H9 (cell line): ENCODE data around the gene HOXA7. TPM values are rescaled to one million over a fixed set of nuclear protein-coding genes. Genes with fewer than 3 reads are reported as not detected.

ENCODE experiments used
- DNase-seq: peaks from one replicate; pipeline ENCODE4 v3.0.0-alpha.2; 2017
- H2AFZ ChIP-seq: one replicate; pipeline ENCODE4 v1.6.1; 2013; ENCODE audit warnings: mild to moderate bottlenecking, low read length, control low read depth, moderate library complexity
- H2AK5ac ChIP-seq: 2 replicates; pipeline ENCODE4 v1.6.1; 2013; ENCODE audit warnings: low read length, control low read depth, mixed read lengths; ENCODE audit not compliant: insufficient read length
- H2BK120ac ChIP-seq: one replicate; pipeline ENCODE4 v1.6.1; 2013; ENCODE audit warnings: low read depth, mild to moderate bottlenecking, low read length, control low read depth, inconsistent platforms; ENCODE audit not compliant: poor library complexity, severe bottlenecking
- H2BK12ac ChIP-seq: 2 replicates; pipeline ENCODE4 v1.6.1; 2013; ENCODE audit warnings: low read length, control low read depth, mixed read lengths, low read depth; ENCODE audit not compliant: insufficient read length
- H2BK15ac ChIP-seq: 2 replicates; pipeline ENCODE4 v1.6.1; 2013; ENCODE audit warnings: low read depth, low read length, control low read depth
- H2BK20ac ChIP-seq: one replicate; pipeline ENCODE4 v1.6.1; 2013; ENCODE audit warnings: low read depth, mild to moderate bottlenecking, low read length, control low read depth, inconsistent platforms; ENCODE audit not compliant: poor library complexity, severe bottlenecking
- H2BK5ac ChIP-seq: 2 replicates; pipeline ENCODE4 v1.6.1; 2013; ENCODE audit warnings: low read length, control low read depth, mixed read lengths; ENCODE audit not compliant: insufficient read length
- H3K14ac ChIP-seq: 2 replicates; pipeline ENCODE4 v1.6.1; 2013; ENCODE audit warnings: low read length, control low read depth; ENCODE audit not compliant: insufficient read depth
- H3K18ac ChIP-seq: 2 replicates; pipeline ENCODE4 v1.6.1; 2013; ENCODE audit warnings: low read depth, mild to moderate bottlenecking, mixed read lengths, low read length, control low read depth; ENCODE audit not compliant: insufficient read length
- H3K23ac ChIP-seq: 2 replicates; pipeline ENCODE4 v1.6.1; 2013; ENCODE audit warnings: low read length, control low read depth, mixed read lengths, low read depth; ENCODE audit not compliant: insufficient read length
- H3K23me2 ChIP-seq: 2 replicates; pipeline ENCODE4 v1.6.1; 2013; ENCODE audit warnings: low read depth, mild to moderate bottlenecking, mixed read lengths, low read length, control low read depth; ENCODE audit not compliant: insufficient read length, poor library complexity, severe bottlenecking
- H3K27ac ChIP-seq: 2 replicates; pipeline ENCODE4 v1.5.1; 2013; ENCODE audit warnings: low read length, control low read depth, mixed read lengths, low read depth; ENCODE audit not compliant: insufficient read length
- H3K27me3 ChIP-seq: 2 replicates; pipeline ENCODE4 v1.6.1; 2013; ENCODE audit warnings: low read length, control low read depth, inconsistent platforms; ENCODE audit not compliant: insufficient read depth
- H3K4ac ChIP-seq: 2 replicates; pipeline ENCODE4 v1.6.1; 2013; ENCODE audit warnings: low read depth, mild to moderate bottlenecking, control low read depth, inconsistent platforms, low read length, moderate library complexity
- H3K4me1 ChIP-seq: 2 replicates; pipeline ENCODE4 v1.6.1; 2013; ENCODE audit warnings: low read length, control low read depth, inconsistent platforms; ENCODE audit not compliant: insufficient read depth
- H3K4me2 ChIP-seq: 2 replicates; pipeline ENCODE4 v1.6.1; 2013; ENCODE audit warnings: low read length, control low read depth, mixed read lengths; ENCODE audit not compliant: insufficient read length, insufficient read depth
- H3K56ac ChIP-seq: 2 replicates; pipeline ENCODE4 v1.6.1; 2013; ENCODE audit warnings: low read depth, mild to moderate bottlenecking, mixed read lengths, low read length, control low read depth; ENCODE audit not compliant: insufficient read length
- H3K79me1 ChIP-seq: 2 replicates; pipeline ENCODE4 v1.6.1; 2013; ENCODE audit warnings: low read depth, mild to moderate bottlenecking, moderate library complexity, low read length, control low read depth, inconsistent platforms; ENCODE audit not compliant: insufficient read depth, poor library complexity, severe bottlenecking
- H3K79me2 ChIP-seq: 2 replicates; pipeline ENCODE4 v1.6.1; 2013; ENCODE audit warnings: low read length, control low read depth, inconsistent platforms; ENCODE audit not compliant: insufficient read depth
- H3K9ac ChIP-seq: 2 replicates; pipeline ENCODE4 v1.6.1; 2013; ENCODE audit warnings: low read length, control low read depth, mixed read lengths; ENCODE audit not compliant: insufficient read length; ENCODE audit errors: extremely low read depth
- H3K9me3 ChIP-seq: one replicate; pipeline ENCODE4 v1.6.1; 2013; ENCODE audit warnings: low read depth, low read length, inconsistent platforms; ENCODE audit not compliant: control insufficient read depth
- H3T11ph ChIP-seq: one replicate; pipeline ENCODE4 v1.6.1; 2013; ENCODE audit warnings: mild to moderate bottlenecking, low read length, control low read depth, inconsistent platforms
- H4K20me1 ChIP-seq: one replicate; pipeline ENCODE4 v1.6.1; 2013; ENCODE audit not compliant: control insufficient read depth, insufficient read length, insufficient read depth
- H4K5ac ChIP-seq: 2 replicates; pipeline ENCODE4 v1.6.1; 2013; ENCODE audit warnings: low read depth, mild to moderate bottlenecking, mixed read lengths, low read length, control low read depth; ENCODE audit not compliant: insufficient read length
- H4K8ac ChIP-seq: replicated peaks from 2 replicates; pipeline ENCODE4 v1.6.1; 2013; ENCODE audit warnings: low read length, control low read depth, mixed read lengths, low read depth; ENCODE audit not compliant: insufficient read length
- H4K91ac ChIP-seq: 2 replicates; pipeline ENCODE4 v1.6.1; 2013; ENCODE audit warnings: low read depth, mild to moderate bottlenecking, moderate library complexity, mixed read lengths, low read length, control low read depth; ENCODE audit not compliant: insufficient read length
- H3K27ac Mint-ChIP-seq, 3 experiments: 2 replicates in 2 of 3; 3 replicates in 1 of 3; pipeline ENCODE4 v1.8.0; 2020 to 2021; ENCODE audit warnings: mixed read lengths in 3 of 3, mild to moderate bottlenecking in 1 of 3, moderate library complexity in 1 of 3
- H3K27me3 Mint-ChIP-seq: 2 replicates; pipeline ENCODE4 v1.8.0; 2021; ENCODE audit warnings: low read depth, mild to moderate bottlenecking, moderate library complexity, mixed read lengths
- H3K36me3 Mint-ChIP-seq, 3 experiments: 2 replicates in 2 of 3; 3 replicates in 1 of 3; pipeline ENCODE4 v1.8.0; 2020 to 2021; ENCODE audit warnings: low read depth in 3 of 3, mixed read lengths in 3 of 3; ENCODE audit not compliant: insufficient read depth in 1 of 3
- H3K4me1 Mint-ChIP-seq, 2 experiments: 2 replicates each; pipeline ENCODE4 v1.8.0; 2020; ENCODE audit warnings: mixed read lengths in 2 of 2
- H3K4me3 Mint-ChIP-seq, 2 experiments: 2 replicates in 1 of 2; 3 replicates in 1 of 2; pipeline ENCODE4 v1.8.0; 2020 to 2021; ENCODE audit warnings: mild to moderate bottlenecking in 2 of 2, mixed read lengths in 2 of 2, moderate library complexity in 1 of 2
- H3K9me3 Mint-ChIP-seq, 2 experiments: 2 replicates in 1 of 2; 3 replicates in 1 of 2; pipeline ENCODE4 v1.8.0; 2020; ENCODE audit warnings: mild to moderate bottlenecking in 2 of 2, mixed read lengths in 2 of 2, moderate library complexity in 1 of 2
- CTCF ChIP-seq: fragments of 200-600 bp; sonication (generic); conservative IDR thresholded peaks from 3 replicates; pipeline ENCODE4 v1.8.0; 2021; ENCODE audit warnings: antibody characterized with exemption, mild to moderate bottlenecking
- WGBS: extraction: QIAGEN DNeasy Blood & Tissue Kit; methylation state at CpG from one replicate; pipeline ENCODE4 v1.1.7; 2013; ENCODE audit warnings: missing lambda C conversion rate, low lambda C conversion rate, mixed read lengths; ENCODE audit not compliant: insufficient read length; ENCODE audit errors: extremely low coverage; 5-methylcytosine and 5-hydroxymethylcytosine counted together
- total RNA-seq: library from RNA; stranded (reverse); gene quantifications from 2 replicates; pipeline ENCODE4 v1.2.1, GENCODE V29; 2021

HOXA7 gene
- total RNA-seq, 1 experiment from 2014 or later = not detected

GRCh38 chr7:27124902-27125689 is 31.4 kb downstream of the HOXA7 start:
- no peak overlapping the region for H2AFZ ChIP-seq
- no peak overlapping the region for H3K4ac ChIP-seq
- H3K23ac ChIP-seq = no peak overlapping the region
- no peak overlapping the region for H3K56ac ChIP-seq
- Mint-ChIP-seq H3K9me3 (peaks cover 8 to 9% of the 10 kb centered on the region in 2 experiments; a peak in 4 of 5 replicates), H3K4me3 (no peak overlapping the region; a peak in 1 of 5 replicates), H3K36me3 (no peaks in the 10 kb centered on the region; a peak in 1 of 7 replicates), H3K27me3 (peaks cover 99% of the 10 kb centered on the region), H3K27ac (no peak overlapping the region), H3K4me1 (peaks cover 0 to 10% of the 10 kb centered on the region in 2 experiments; a peak in 1 of 4 replicates)
- WGBS = no CpG with 5 or more reads among the region's 8 CpGs
- TF ChIP-seq CTCF = no peak
- no peak overlapping the region for H4K5ac ChIP-seq
- no peaks in the 10 kb centered on the region for H3K4me1 ChIP-seq
- H2BK15ac ChIP-seq = no peak overlapping the region
- no peaks in the 10 kb centered on the region for H3K23me2 ChIP-seq
- no peak overlapping the region for H3K18ac ChIP-seq
- H3K9me3 ChIP-seq = no peaks in the 10 kb centered on the region
- H3K79me2 ChIP-seq = no peaks in the 10 kb centered on the region
- H3K27me3 ChIP-seq = peaks cover 99% of the 10 kb centered on the region
- H4K8ac ChIP-seq = no peak overlapping the region
- DNase-seq = no peak
- H3K9ac ChIP-seq = no peak overlapping the region
- no peak overlapping the region for H3K4me2 ChIP-seq
- H4K20me1 ChIP-seq = peaks cover 2% of the 10 kb centered on the region
- no peak overlapping the region for H2BK5ac ChIP-seq
- H2BK120ac ChIP-seq = no peak overlapping the region
- no peak overlapping the region for H2AK5ac ChIP-seq
- no peak overlapping the region for H3T11ph ChIP-seq
- no peak overlapping the region for H4K91ac ChIP-seq
- H3K27ac ChIP-seq = no peak overlapping the region
- H2BK12ac ChIP-seq = no peak overlapping the region
- no peaks in the 10 kb centered on the region for H3K79me1 ChIP-seq
- no peak overlapping the region for H2BK20ac ChIP-seq
- H3K14ac ChIP-seq = no peak overlapping the region
